PC-9 (cell line): Measurements from ENCODE around the gene SPATS2L. TPM values are rescaled to one million over a fixed set of nuclear protein-coding genes. Genes with fewer than 3 reads are reported as not detected.

ENCODE experiments used
- BruUV-seq: library from RNA; stranded (reverse); fragments of 400-500 nt; replicated peaks from 2 replicates; lab custom pipeline; 2021; lab: Mats Ljungman, UMichigan
- CTCF ChIA-PET: fragments of 300-600 bp; sonication (Branson Sonifier 250); formaldehyde crosslinking; loops from one replicate; lab custom pipeline; 2022; ENCODE audit warnings: antibody characterized with exemption; lab: Charles Lee
- POLR2A ChIA-PET: fragments of 300-600 bp; sonication (Branson Sonifier 250); formaldehyde crosslinking; loops from one replicate; lab custom pipeline; 2022; ENCODE audit warnings: antibody characterized with exemption; ENCODE audit not compliant: unreplicated experiment; lab: Charles Lee
- DNase-seq, 2 experiments: peaks; one replicate each; pipeline versions ENCODE4 v3.0.0 to v3.0.0-alpha.2; 2015 to 2022; ENCODE audit warnings: mixed read lengths in 1 of 2
- H2AFZ ChIP-seq: fragments of 200-600 bp; sonication (generic); 2 replicates; pipeline ENCODE4 v1.8.1; 2017; ENCODE audit warnings: antibody characterized with exemption
- H3F3A ChIP-seq: fragments of 200-600 bp; sonication (generic); 2 replicates; pipeline ENCODE4 v1.8.1; 2017; ENCODE audit warnings: antibody characterized with exemption, mild to moderate bottlenecking, low read depth; ENCODE audit not compliant: insufficient read depth
- H3K27ac ChIP-seq: fragments of 200-600 bp; sonication (generic); 2 replicates; pipeline ENCODE4 v1.6.1; 2016; ENCODE audit warnings: mixed run types
- H3K27me3 ChIP-seq: fragments of 200-600 bp; sonication (generic); 2 replicates; pipeline ENCODE4 v1.6.1; 2016; ENCODE audit warnings: low read depth, mixed run types; ENCODE audit not compliant: insufficient read depth
- H3K36me3 ChIP-seq: fragments of 200-600 bp; sonication (generic); 2 replicates; pipeline ENCODE4 v1.6.1; 2016; ENCODE audit warnings: low read depth, mixed run types
- H3K4me1 ChIP-seq: fragments of 200-600 bp; sonication (generic); replicated peaks from 2 replicates; pipeline ENCODE4 v1.6.1; 2016; ENCODE audit warnings: mixed run types; ENCODE audit not compliant: insufficient read depth
- H3K4me2 ChIP-seq: fragments of 200-600 bp; sonication (generic); 2 replicates; pipeline ENCODE4 v1.6.1; 2017; ENCODE audit warnings: mixed run types
- H3K4me3 ChIP-seq: fragments of 200-600 bp; sonication (generic); 2 replicates; pipeline ENCODE4 v1.6.1; 2016; ENCODE audit warnings: mixed run types
- H3K79me2 ChIP-seq: fragments of 200-600 bp; sonication (generic); 2 replicates; pipeline ENCODE4 v1.6.1; 2017; ENCODE audit warnings: low read depth, mixed run types
- H3K9me2 ChIP-seq: fragments of 200-600 bp; sonication (generic); 2 replicates; pipeline ENCODE4 v1.8.1; 2017; ENCODE audit warnings: mild to moderate bottlenecking; ENCODE audit not compliant: insufficient read depth
- H3K9me3 ChIP-seq: fragments of 200-600 bp; sonication (generic); 2 replicates; pipeline ENCODE4 v1.8.1; 2016; ENCODE audit warnings: low read depth; ENCODE audit not compliant: insufficient read depth
- H4K20me1 ChIP-seq: fragments of 200-600 bp; sonication (generic); 2 replicates; pipeline ENCODE4 v1.8.1; 2017; ENCODE audit not compliant: insufficient read depth
- CTCF ChIP-seq: fragments of 200-600 bp; sonication (generic); conservative IDR thresholded peaks from 2 replicates; pipeline ENCODE4 v1.6.1; 2017; ENCODE audit warnings: mixed run types, antibody characterized with exemption, mild to moderate bottlenecking, moderate library complexity
- EZH2 ChIP-seq: fragments of 200-600 bp; sonication (generic); IDR thresholded peaks from 2 replicates; pipeline ENCODE4 v1.8.0; 2017; ENCODE audit warnings: antibody characterized with exemption, low read depth
- intact Hi-C: fragments of 100-400 bp; cut with micrococcal nuclease; formaldehyde crosslinking; loops from one replicate; pipeline ENCODE4 v1.10.0; 2022; ENCODE audit not compliant: unreplicated experiment
- total RNA-seq: library from RNA; stranded (reverse); gene quantifications from 2 replicates; pipeline ENCODE4 v1.2.3, GENCODE V29; 2021

SPATS2L gene
- total RNA-seq, 1 experiment from 2014 or later, result 199 TPM

GRCh38 chr2:200469708-200470211 lies 163.3 kb downstream of the SPATS2L start:
- H3K4me3 ChIP-seq, result no peak overlapping the region
- no peaks in the 10 kb centered on the region for H3K27me3 ChIP-seq
- no peak overlapping the region for H3K27ac ChIP-seq
- no TSS peak for BruUV-seq
- no peak for TF ChIP-seq EZH2
- TF ChIP-seq CTCF, result no peak
- no peaks in the 10 kb centered on the region for H3K4me1 ChIP-seq
- no peaks in the 10 kb centered on the region for H3K9me2 ChIP-seq
- H3K36me3 ChIP-seq, result peaks cover 23% of the 10 kb centered on the region
- H2AFZ ChIP-seq, result no peak overlapping the region
- DNase-seq, result no peak
- CTCF ChIA-PET, result interaction anchor here (1.0 kb wide), 1 partner anchor 91 kb away, joined by 4 read pairs; no protein-coding TSS in a partner anchor
- H4K20me1 ChIP-seq, result no peaks in the 10 kb centered on the region
- no peaks in the 10 kb centered on the region for H3K79me2 ChIP-seq
- H3K9me3 ChIP-seq, result no peaks in the 10 kb centered on the region
- intact Hi-C loops, result no loop called here
- no peak overlapping the region for H3K4me2 ChIP-seq
- POLR2A ChIA-PET, result no interaction called here
- no peaks in the 10 kb centered on the region for H3F3A ChIP-seq

GRCh38 chr2:200470230-200470629 lies 163.7 kb downstream of the SPATS2L start:
- CTCF ChIA-PET, result interaction anchor here (1.0 kb wide), 1 partner anchor 91 kb away, joined by 4 read pairs; no protein-coding TSS in a partner anchor

DNA sequence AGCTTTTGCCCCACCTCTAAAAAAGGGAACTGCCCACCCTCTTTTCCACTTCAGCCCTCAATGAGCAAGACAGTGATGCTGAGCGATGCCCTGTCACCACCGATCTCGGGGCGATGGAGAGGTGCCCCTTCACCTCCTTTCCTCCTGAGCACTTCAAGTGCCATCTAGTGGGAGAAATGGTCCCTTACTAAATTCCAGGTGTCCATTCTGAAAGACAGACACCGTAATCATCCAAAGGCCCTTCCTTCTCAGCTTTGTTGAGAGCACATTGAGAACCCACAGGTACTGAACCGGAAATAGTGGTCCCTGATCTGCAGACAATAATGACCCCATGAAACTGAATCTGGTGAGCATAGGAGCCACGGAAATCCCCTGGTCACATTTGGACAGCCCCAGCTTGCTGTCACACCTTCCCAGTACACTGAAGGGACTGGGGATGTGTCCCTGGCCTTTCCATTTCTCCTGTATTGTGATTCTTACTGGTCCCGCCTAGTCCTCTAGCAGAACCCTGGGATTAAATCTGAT lies 164.9 kb downstream of the SPATS2L start:
- Histone ChIP-seq H3K4me2 (no peak overlapping the region), H3K36me3 (peaks cover 20% of the 10 kb centered on the region), H3K27ac (no peak overlapping the region), H3K4me1 (no peaks in the 10 kb centered on the region), H3K4me3 (no peak overlapping the region), H4K20me1 (no peaks in the 10 kb centered on the region), H3F3A (no peaks in the 10 kb centered on the region; the same call in 1 of the 2 replicates), H3K27me3 (no peaks in the 10 kb centered on the region), H3K9me2 (no peaks in the 10 kb centered on the region), H3K9me3 (no peaks in the 10 kb centered on the region), H2AFZ (no peak overlapping the region), H3K79me2 (no peaks in the 10 kb centered on the region)
- POLR2A ChIA-PET, result no interaction called here
- TF ChIP-seq EZH2, result no peak
- peak; percentile 65 for TF ChIP-seq CTCF
- no peak for DNase-seq
- CTCF ChIA-PET, result interaction anchor here (1.8 kb wide), 1 partner anchor 10 kb away, joined by 5 read pairs; no protein-coding TSS in a partner anchor
- intact Hi-C loops, result no loop called here
- no TSS peak for BruUV-seq

More at GRCh38 chr2:200470230-200470629, 163.7 kb downstream of the SPATS2L start:
- no peaks in the 10 kb centered on the region for H3K79me2 ChIP-seq
- no peak overlapping the region for H3K4me3 ChIP-seq
- BruUV-seq, result no TSS peak
- H3K9me2 ChIP-seq, result no peaks in the 10 kb centered on the region
- H3K9me3 ChIP-seq, result no peaks in the 10 kb centered on the region
- no peak overlapping the region for H3K27ac ChIP-seq
- no peaks in the 10 kb centered on the region for H4K20me1 ChIP-seq
- no peak overlapping the region for H3K4me2 ChIP-seq
- H3K4me1 ChIP-seq, result no peaks in the 10 kb centered on the region
- no peak for DNase-seq
- no peak overlapping the region for H2AFZ ChIP-seq
- TF ChIP-seq EZH2, result no peak
- TF ChIP-seq CTCF, result no peak
- H3K36me3 ChIP-seq, result peaks cover 21% of the 10 kb centered on the region
- H3K27me3 ChIP-seq, result no peaks in the 10 kb centered on the region
- intact Hi-C loops, result no loop called here
- no peaks in the 10 kb centered on the region for H3F3A ChIP-seq
- POLR2A ChIA-PET, result no interaction called here
